Stomach (tissue), 9 donors: ENCODE data around the gene FAM161B. TPM values are rescaled to one million over a fixed set of nuclear protein-coding genes. Genes with fewer than 3 reads are reported as not detected.
"Not testable (repeated sequence)": the region's sequence is repeated elsewhere in the genome, so short reads cannot be mapped to it uniquely, and the experiment has no call there.

ENCODE experiments used
- DNase-seq, 2 donors: peaks; one replicate each; pipeline versions ENCODE4 v3.0.0 to v3.0.0-alpha.2; 2013 to 2019
- H3K27ac ChIP-seq, 5 donors: fragments of 200-600 bp in 4 of 5; sonication (generic) in 4 of 5; one replicate each; pipeline ENCODE4 v1.5.1; 2013 to 2019; ENCODE audit warnings: mild to moderate bottlenecking in 1 of 5, moderate library complexity in 1 of 5
- H3K27me3 ChIP-seq, 3 donors: fragments of 200-600 bp; sonication (generic); one replicate each; pipeline ENCODE4 v1.5.1; 2017 to 2019; ENCODE audit warnings: mixed run types in 1 of 3
- H3K36me3 ChIP-seq, 4 donors: fragments of 200-600 bp; sonication (generic); 1 replicate in 3 of 4; 2 replicates in 1 of 4; pipeline ENCODE4 v1.5.1; 2016 to 2019
- H3K4me1 ChIP-seq, 4 donors: fragments of 200-600 bp; sonication (generic); one replicate each; pipeline ENCODE4 v1.5.1; 2016 to 2019
- H3K4me3 ChIP-seq, 4 donors: fragments of 200-600 bp; sonication (generic) in 3 of 4; one replicate each; pipeline ENCODE4 v1.5.1; 2016 to 2019; ENCODE audit warnings: mild to moderate bottlenecking in 1 of 4
- H3K9me3 ChIP-seq, 4 donors: fragments of 200-600 bp; sonication (generic); one replicate each; pipeline ENCODE4 v1.5.1; 2016 to 2019
- EP300 ChIP-seq: sonication (generic); formaldehyde crosslinking; IDR thresholded peaks from one replicate; pipeline ENCODE4 v1.6.1; 2017; ENCODE audit warnings: antibody characterized with exemption
- POLR2A ChIP-seq, 4 donors: fragments of 450-650 bp; IDR thresholded peaks; one replicate each; pipeline ENCODE4 v1.6.1; 2016; ENCODE audit warnings: antibody characterized with exemption in 4 of 4, control low read depth in 2 of 4, mild to moderate bottlenecking in 1 of 4, moderate library complexity in 1 of 4
- POLR2AphosphoS5 ChIP-seq, 3 donors: sonication (generic); formaldehyde crosslinking; IDR thresholded peaks; one replicate each; pipeline ENCODE4 v1.6.1; 2016; ENCODE audit warnings: antibody characterized with exemption in 3 of 3
- WGBS, 5 donors: extraction: QIAGEN DNeasy Blood & Tissue Kit in 3 of 5; methylation state at CpG; one replicate each; pipeline versions ENCODE4 v1.1.5 to v1.1.7; 2013 to 2018; 5-methylcytosine and 5-hydroxymethylcytosine counted together
- intact Hi-C: fragments of 100-400 bp; cut with DNase I; formaldehyde crosslinking; loops from one replicate; pipeline ENCODE4 v1.15.1; 2023; ENCODE audit warnings: low total_unique reads
- polyA plus RNA-seq, 3 donors: library from polyadenylated mRNA; stranded (reverse); fragments of 200-250 nt; gene quantifications; one replicate each; pipeline ENCODE4 v1.2.3, GENCODE V29; 2013
- total RNA-seq, 5 donors: library from RNA; depleted of rRNA; stranded (reverse); fragments of >200 nt; gene quantifications; one replicate each; pipeline versions ENCODE4 v1.1.0 to v1.2.3, GENCODE V29; 2014 to 2016
- TF ChIP-seq, protein P1 (sequence below), 7 experiments: fragments of 450-650 bp in 4 of 7; fragments of 200-600 bp in 3 of 7; sonication (generic) in 3 of 7; IDR thresholded peaks; one replicate each; pipeline ENCODE4 v1.5.1; 2016 to 2019; ENCODE audit warnings: antibody characterized with exemption in 7 of 7, control low read depth in 2 of 7, mild to moderate bottlenecking in 1 of 7
- donor health status: healthy with polysubstance abuse.
- donor health status: Bipolar disorder and iron deficiency.
- donor health status: healthy.

FAM161B gene
- total and polyA plus RNA-seq, 8 donors, result 0.58 to 5.4 (median 2.1) TPM; not detected in 1

DNA sequence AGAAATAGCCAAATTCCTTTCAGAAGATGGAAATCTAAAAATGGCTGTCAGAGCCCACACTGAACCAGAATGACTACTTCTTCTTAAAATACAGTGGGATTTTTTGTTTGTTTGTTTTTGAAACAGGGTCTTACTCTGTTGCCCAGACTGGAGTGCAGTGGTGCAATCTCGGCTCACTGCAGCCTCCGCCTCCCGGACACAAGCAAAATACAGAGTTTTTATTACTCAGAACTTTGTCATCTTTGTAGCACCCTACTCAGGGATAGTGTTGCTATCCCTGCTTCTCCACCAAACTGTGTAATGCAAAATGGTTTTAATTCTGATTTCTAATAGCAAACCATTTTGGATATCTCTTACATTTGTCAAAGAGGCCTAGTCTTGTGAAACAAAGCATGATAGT lies 46.9 kb downstream of the FAM161B start:
- peaks cover 43 to 100% (median 98%) of the 10 kb centered on the region in 4 donors for H3K36me3 ChIP-seq
- 64 to 93% (median 80%) methylated on average over 3 of the region's 3 CpGs for WGBS, 5 donors
- intact Hi-C loops, result no loop called here
- TF ChIP-seq POLR2A (IDR thresholded peaks at IDR 0.05) (no peak), POLR2AphosphoS5 (IDR thresholded peaks at IDR 0.05) (no peak), EP300 (no peak)
- TF ChIP-seq, protein P1, sequence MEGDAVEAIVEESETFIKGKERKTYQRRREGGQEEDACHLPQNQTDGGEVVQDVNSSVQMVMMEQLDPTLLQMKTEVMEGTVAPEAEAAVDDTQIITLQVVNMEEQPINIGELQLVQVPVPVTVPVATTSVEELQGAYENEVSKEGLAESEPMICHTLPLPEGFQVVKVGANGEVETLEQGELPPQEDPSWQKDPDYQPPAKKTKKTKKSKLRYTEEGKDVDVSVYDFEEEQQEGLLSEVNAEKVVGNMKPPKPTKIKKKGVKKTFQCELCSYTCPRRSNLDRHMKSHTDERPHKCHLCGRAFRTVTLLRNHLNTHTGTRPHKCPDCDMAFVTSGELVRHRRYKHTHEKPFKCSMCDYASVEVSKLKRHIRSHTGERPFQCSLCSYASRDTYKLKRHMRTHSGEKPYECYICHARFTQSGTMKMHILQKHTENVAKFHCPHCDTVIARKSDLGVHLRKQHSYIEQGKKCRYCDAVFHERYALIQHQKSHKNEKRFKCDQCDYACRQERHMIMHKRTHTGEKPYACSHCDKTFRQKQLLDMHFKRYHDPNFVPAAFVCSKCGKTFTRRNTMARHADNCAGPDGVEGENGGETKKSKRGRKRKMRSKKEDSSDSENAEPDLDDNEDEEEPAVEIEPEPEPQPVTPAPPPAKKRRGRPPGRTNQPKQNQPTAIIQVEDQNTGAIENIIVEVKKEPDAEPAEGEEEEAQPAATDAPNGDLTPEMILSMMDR (IDR thresholded peaks at IDR 0.05), result no peak
- H3K27ac ChIP-seq, result no peak overlapping the region
- no peak overlapping the region for H3K4me3 ChIP-seq
- DNase-seq, result no peak
- no peaks in the 10 kb centered on the region for H3K9me3 ChIP-seq
- no peaks in the 10 kb centered on the region for H3K27me3 ChIP-seq
- H3K4me1 ChIP-seq, result peaks cover 0 to 10% (median 2%) of the 10 kb centered on the region in 4 donors

DNA sequence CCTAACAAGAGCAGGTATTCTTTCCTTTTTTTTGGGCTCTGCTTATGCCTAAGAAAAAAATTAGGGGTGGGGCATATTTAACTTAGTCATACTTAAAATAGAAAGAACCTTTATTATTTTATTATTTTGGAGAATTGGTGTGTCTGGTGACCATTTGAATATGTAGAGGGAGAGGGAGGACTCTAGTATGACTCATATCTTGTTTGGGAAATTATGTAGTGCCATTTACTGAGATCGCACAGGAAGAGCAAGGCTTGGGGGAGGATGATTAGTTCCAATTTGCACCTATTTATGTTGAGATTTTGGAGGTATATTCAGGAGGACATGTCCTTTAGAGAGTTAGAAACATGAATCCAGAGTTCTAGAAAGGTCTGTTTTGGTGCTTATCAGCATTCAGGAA lies 53.4 kb downstream of the FAM161B start:
- Histone ChIP-seq H3K27ac (peak overlapping the region in 1 of 5 donors; percentile 5), H3K36me3 (peaks cover 43 to 95% (median 90%) of the 10 kb centered on the region in 4 donors), H3K27me3 (no peaks in the 10 kb centered on the region), H3K4me1 (peaks cover 0 to 14% (median 2%) of the 10 kb centered on the region in 4 donors), H3K4me3 (no peak overlapping the region), H3K9me3 (no peaks in the 10 kb centered on the region)
- intact Hi-C loops, result no loop called here
- 76 to 88% (median 83%) methylated on average over 1 of the region's 1 CpG for WGBS, 5 donors
- TF ChIP-seq, protein P1 (IDR thresholded peaks at IDR 0.05), result no peak
- TF ChIP-seq EP300 (no peak), POLR2AphosphoS5 (IDR thresholded peaks at IDR 0.05) (no peak), POLR2A (IDR thresholded peaks at IDR 0.05) (no peak)
- no peak for DNase-seq

DNA sequence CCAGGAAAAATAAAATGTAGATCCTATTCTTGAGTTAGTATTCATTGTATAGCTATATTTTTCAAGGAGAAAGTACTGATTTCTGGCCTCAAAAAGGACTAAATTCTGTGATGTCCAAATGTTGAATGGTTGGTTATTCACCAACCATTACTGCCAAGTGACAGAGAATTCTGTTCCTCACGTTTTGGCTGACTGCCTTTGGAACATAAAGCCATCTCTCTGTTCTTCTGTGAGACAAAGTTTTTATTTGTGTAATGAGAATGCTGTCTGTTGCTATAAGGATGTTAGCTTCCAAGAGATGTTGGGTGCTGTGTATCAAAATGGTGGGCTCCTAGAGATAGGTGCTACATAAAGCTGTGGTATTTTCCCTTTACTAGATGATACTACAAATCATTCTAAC lies 54.0 kb downstream of the FAM161B start:
- Histone ChIP-seq H3K36me3 (peaks cover 43 to 90% (median 85%) of the 10 kb centered on the region in 4 donors), H3K4me3 (no peak overlapping the region), H3K27ac (peak overlapping the region in 1 of 5 donors; percentile 5), H3K27me3 (no peaks in the 10 kb centered on the region), H3K9me3 (no peaks in the 10 kb centered on the region), H3K4me1 (peaks cover 0 to 20% (median 2%) of the 10 kb centered on the region in 4 donors)
- intact Hi-C loops, result no loop called here
- DNase-seq, result no peak
- 64 to 79% (median 74%) methylated on average over 1 of the region's 1 CpG for WGBS, 5 donors
- TF ChIP-seq POLR2A (IDR thresholded peaks at IDR 0.05) (no peak), POLR2AphosphoS5 (IDR thresholded peaks at IDR 0.05) (no peak), EP300 (no peak)
- TF ChIP-seq, protein P1 (IDR thresholded peaks at IDR 0.05), result no peak

DNA sequence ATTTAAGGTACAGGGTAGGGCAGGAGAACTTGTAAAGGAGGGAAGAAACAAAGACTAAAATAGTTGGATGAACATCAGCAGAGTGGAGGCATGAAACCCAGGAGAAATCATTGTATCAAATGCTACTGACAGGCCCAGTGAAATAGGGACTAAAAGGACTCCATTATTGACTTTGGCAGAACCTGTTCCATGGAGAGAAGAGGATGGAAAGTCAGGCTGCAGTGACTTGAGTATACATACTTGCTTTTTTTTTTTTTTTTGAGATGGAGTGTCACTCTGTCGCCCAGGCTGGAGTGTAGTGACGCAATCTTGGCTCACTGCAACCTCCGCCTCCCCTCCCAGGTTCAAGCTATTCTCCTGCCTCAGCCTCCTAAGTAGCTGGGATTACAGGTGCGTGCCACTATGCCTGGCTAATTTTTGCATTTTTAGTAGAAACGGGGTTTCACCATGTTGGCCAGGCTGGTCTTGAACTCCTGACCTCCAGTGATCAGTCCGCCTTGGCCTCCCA lies 55.7 kb downstream of the FAM161B start:
- H3K4me3 ChIP-seq, H3K9me3 ChIP-seq, H3K27me3 ChIP-seq, DNase-seq, intact Hi-C loops, H3K27ac ChIP-seq: not testable (repeated sequence)
- Histone ChIP-seq H3K4me1 (peaks cover 0 to 29% (median 8%) of the 10 kb centered on the region in 4 donors), H3K36me3 (peaks cover 40 to 76% (median 68%) of the 10 kb centered on the region in 4 donors)
- 80 to 91% (median 88%) methylated on average over 6 of the region's 6 CpGs for WGBS, 5 donors

DNA sequence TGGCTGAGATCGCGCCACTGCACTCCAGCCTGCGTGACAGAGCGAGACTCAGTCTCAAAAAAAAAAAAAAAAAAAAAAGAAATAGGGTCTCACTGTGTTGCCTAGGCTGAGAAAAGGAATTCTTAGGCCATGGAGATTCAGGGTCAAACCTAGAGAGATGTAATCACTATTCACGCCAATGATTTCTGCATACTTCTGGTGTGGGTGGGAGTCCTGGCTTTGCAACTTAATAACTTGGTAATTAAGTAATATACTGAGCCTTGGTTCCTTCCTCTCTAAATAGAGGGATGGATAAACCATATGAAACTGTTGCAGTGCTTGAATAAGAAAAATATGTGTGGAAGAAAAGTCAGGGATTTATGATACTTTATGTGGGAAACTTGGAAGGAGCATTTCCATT lies 60.5 kb downstream of the FAM161B start:
- 71 to 95% (median 86%) methylated on average over 5 of the region's 5 CpGs for WGBS, 5 donors
- peaks cover 21 to 63% (median 37%) of the 10 kb centered on the region in 4 donors for H3K4me1 ChIP-seq
- H3K9me3 ChIP-seq, result no peaks in the 10 kb centered on the region
- no peak for TF ChIP-seq POLR2A (IDR thresholded peaks at IDR 0.05)
- TF ChIP-seq, protein P1 (IDR thresholded peaks at IDR 0.05), result no peak
- H3K27me3 ChIP-seq, result no peaks in the 10 kb centered on the region
- intact Hi-C loops, result no loop called here
- no peak for DNase-seq
- peak overlapping the region in 1 of 5 donors; percentile 99 for H3K27ac ChIP-seq
- H3K36me3 ChIP-seq, result peaks cover 8 to 27% (median 19%) of the 10 kb centered on the region in 4 donors
- no peak overlapping the region for H3K4me3 ChIP-seq
